OCI-LY1 (cell line): Measurements from ENCODE around the gene SLC25A25.

Experiments used
- EZH2 ChIP-seq: fragments of 200-600 bp; sonication (generic), shearing (Covaris generic); IDR thresholded peaks from 2 replicates; pipeline ENCODE4 v1.8.0; 2017; ENCODE audit warnings: borderline replicate concordance, mixed run types, mild to moderate bottlenecking, antibody characterized with exemption, low read length, moderate library complexity, mixed read lengths
- TF ChIP-seq, protein P1 (sequence below): fragments of 200-600 bp; sonication (generic), shearing (Covaris generic); IDR thresholded peaks from 2 replicates; pipeline ENCODE4 v1.5.1; 2017; ENCODE audit warnings: mild to moderate bottlenecking, antibody characterized with exemption, low read length, moderate library complexity, mixed read lengths

DNA sequence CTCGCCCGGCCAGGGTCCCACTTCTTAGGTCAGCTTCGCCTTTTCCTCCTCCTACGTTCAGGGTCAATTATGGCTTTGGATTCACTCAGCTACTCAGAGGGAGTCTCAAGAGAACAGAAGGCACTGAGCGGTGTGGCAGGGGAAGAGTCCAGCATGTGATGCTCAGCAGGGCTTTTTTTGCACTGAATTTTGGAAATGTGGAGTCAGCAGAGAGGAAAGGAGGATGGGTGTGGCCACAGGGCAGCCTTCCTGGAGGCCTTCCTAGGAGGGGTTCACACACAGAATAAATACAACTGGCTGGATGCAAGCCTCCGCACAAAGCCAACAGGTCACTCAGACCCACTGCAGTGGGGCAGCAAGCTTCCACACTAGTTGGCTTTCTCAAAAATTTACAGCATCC lies 5.8 kb upstream of the SLC25A25 start:
- TF ChIP-seq, protein P1, sequence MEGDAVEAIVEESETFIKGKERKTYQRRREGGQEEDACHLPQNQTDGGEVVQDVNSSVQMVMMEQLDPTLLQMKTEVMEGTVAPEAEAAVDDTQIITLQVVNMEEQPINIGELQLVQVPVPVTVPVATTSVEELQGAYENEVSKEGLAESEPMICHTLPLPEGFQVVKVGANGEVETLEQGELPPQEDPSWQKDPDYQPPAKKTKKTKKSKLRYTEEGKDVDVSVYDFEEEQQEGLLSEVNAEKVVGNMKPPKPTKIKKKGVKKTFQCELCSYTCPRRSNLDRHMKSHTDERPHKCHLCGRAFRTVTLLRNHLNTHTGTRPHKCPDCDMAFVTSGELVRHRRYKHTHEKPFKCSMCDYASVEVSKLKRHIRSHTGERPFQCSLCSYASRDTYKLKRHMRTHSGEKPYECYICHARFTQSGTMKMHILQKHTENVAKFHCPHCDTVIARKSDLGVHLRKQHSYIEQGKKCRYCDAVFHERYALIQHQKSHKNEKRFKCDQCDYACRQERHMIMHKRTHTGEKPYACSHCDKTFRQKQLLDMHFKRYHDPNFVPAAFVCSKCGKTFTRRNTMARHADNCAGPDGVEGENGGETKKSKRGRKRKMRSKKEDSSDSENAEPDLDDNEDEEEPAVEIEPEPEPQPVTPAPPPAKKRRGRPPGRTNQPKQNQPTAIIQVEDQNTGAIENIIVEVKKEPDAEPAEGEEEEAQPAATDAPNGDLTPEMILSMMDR: no peak
- no peak for TF ChIP-seq EZH2
